Astrocyte (in vitro differentiated cells and primary cell): Measurements from ENCODE around the gene SLC29A3. TPM values are rescaled to one million over a fixed set of nuclear protein-coding genes. Genes with fewer than 3 reads are reported as not detected.

ENCODE experiments used
- DNase-seq: peaks from one replicate; pipeline ENCODE4 v3.0.0-alpha.2; 2010; ENCODE audit warnings: low read depth
- FAIRE-seq: peaks from 2 replicates; lab custom pipeline; 2011; peaks lifted over from hg19 to GRCh38; lab: Jason Lieb, UNC
- H2AFZ ChIP-seq: 2 replicates; pipeline ENCODE4 v1.6.0; 2012; ENCODE audit warnings: low read depth, low read length, inconsistent platforms
- H3K27ac ChIP-seq: 2 replicates; pipeline ENCODE4 v1.5.1; 2011; ENCODE audit warnings: low read depth, low read length, inconsistent platforms
- H3K27me3 ChIP-seq: 2 replicates; pipeline ENCODE4 v1.6.0; 2011; ENCODE audit warnings: low read length, inconsistent platforms; ENCODE audit not compliant: insufficient read depth
- H3K36me3 ChIP-seq: 2 replicates; pipeline ENCODE4 v1.5.1; 2011; ENCODE audit warnings: low read length, inconsistent platforms; ENCODE audit not compliant: insufficient read depth
- H3K4me1 ChIP-seq: 2 replicates; pipeline ENCODE4 v1.5.1; 2011; ENCODE audit warnings: low read length, inconsistent platforms; ENCODE audit not compliant: insufficient read depth
- H3K4me2 ChIP-seq: 2 replicates; pipeline ENCODE4 v1.6.0; 2012; ENCODE audit warnings: low read length, inconsistent platforms
- H3K4me3 ChIP-seq: 2 replicates; pipeline ENCODE4 v1.5.1; 2011; ENCODE audit warnings: low read depth, mild to moderate bottlenecking, low read length, inconsistent platforms; ENCODE audit not compliant: insufficient read depth
- H3K79me2 ChIP-seq: 2 replicates; pipeline ENCODE4 v1.6.0; 2012; ENCODE audit warnings: mild to moderate bottlenecking, low read length, inconsistent platforms; ENCODE audit not compliant: insufficient read depth
- H3K9ac ChIP-seq: 2 replicates; pipeline ENCODE4 v1.6.0; 2012; ENCODE audit warnings: mild to moderate bottlenecking, low read length, inconsistent platforms
- H3K9me3 ChIP-seq: 2 replicates; pipeline ENCODE4 v1.5.1; 2012; ENCODE audit warnings: low read depth, mild to moderate bottlenecking, low read length, inconsistent platforms; ENCODE audit not compliant: insufficient read depth
- H4K20me1 ChIP-seq: 2 replicates; pipeline ENCODE4 v1.6.0; 2012; ENCODE audit warnings: low read length, inconsistent platforms; ENCODE audit not compliant: insufficient read depth
- H3K27ac Mint-ChIP-seq: one replicate; pipeline ENCODE4 v1.8.0; 2021; ENCODE audit warnings: mild to moderate bottlenecking, mixed read lengths; ENCODE audit not compliant: unreplicated experiment
- H3K27me3 Mint-ChIP-seq: one replicate; pipeline ENCODE4 v1.8.0; 2021; ENCODE audit warnings: low read depth, mixed read lengths; ENCODE audit not compliant: unreplicated experiment
- H3K36me3 Mint-ChIP-seq: one replicate; pipeline ENCODE4 v1.8.0; 2021; ENCODE audit warnings: low read depth, mixed read lengths; ENCODE audit not compliant: unreplicated experiment
- H3K4me1 Mint-ChIP-seq: one replicate; pipeline ENCODE4 v1.8.0; 2021; ENCODE audit warnings: low read depth, mixed read lengths; ENCODE audit not compliant: unreplicated experiment
- H3K4me3 Mint-ChIP-seq: one replicate; pipeline ENCODE4 v1.8.0; 2021; ENCODE audit warnings: mild to moderate bottlenecking, moderate library complexity, mixed read lengths; ENCODE audit not compliant: unreplicated experiment
- H3K9me3 Mint-ChIP-seq: one replicate; pipeline ENCODE4 v1.8.0; 2021; ENCODE audit warnings: mild to moderate bottlenecking, mixed read lengths; ENCODE audit not compliant: unreplicated experiment
- CTCF ChIP-seq: IDR thresholded peaks from 2 replicates; pipeline ENCODE4 v1.5.1; 2011; ENCODE audit warnings: low read depth, mild to moderate bottlenecking, inconsistent platforms, low read length, moderate library complexity; ENCODE audit not compliant: insufficient read depth
- EZH2 ChIP-seq: IDR thresholded peaks from 2 replicates; pipeline ENCODE4 v1.6.1; 2012; ENCODE audit warnings: mild to moderate bottlenecking, low read length, inconsistent platforms; ENCODE audit not compliant: insufficient read depth
- total RNA-seq: library from RNA; stranded (reverse); gene quantifications from 2 replicates; pipeline ENCODE4 v1.2.1, GENCODE V29; 2021

SLC29A3 gene
- total RNA-seq, 1 donor from 2014 or later, result 3.4 TPM

- DNase-seq, result no peak
- H3K27me3 Mint-ChIP-seq, result peaks cover 27% of the 10 kb centered on the region
- no peak overlapping the region for H3K4me3 Mint-ChIP-seq
- Histone ChIP-seq H3K79me2 (no peaks in the 10 kb centered on the region), H3K36me3 (no peaks in the 10 kb centered on the region), H3K4me3 (no peak overlapping the region), H3K4me2 (no peak overlapping the region), H3K27me3 (no peaks in the 10 kb centered on the region), H3K9ac (no peak overlapping the region), H3K4me1 (peaks cover 5% of the 10 kb centered on the region), H2AFZ (no peak overlapping the region), H4K20me1 (no peaks in the 10 kb centered on the region), H3K9me3 (no peaks in the 10 kb centered on the region), H3K27ac (no peak overlapping the region)
- peaks cover 19% of the 10 kb centered on the region for H3K4me1 Mint-ChIP-seq
- TF ChIP-seq EZH2 (no peak), CTCF (no peak)
- no peak overlapping the region for H3K27ac Mint-ChIP-seq
- FAIRE-seq, result no peak
- H3K9me3 Mint-ChIP-seq, result no peaks in the 10 kb centered on the region
- H3K36me3 Mint-ChIP-seq, result peaks cover 10% of the 10 kb centered on the region
These were observed 36.8 kb downstream of the SLC29A3 start for GRCh38 chr10:71355886-71356285.

DNA sequence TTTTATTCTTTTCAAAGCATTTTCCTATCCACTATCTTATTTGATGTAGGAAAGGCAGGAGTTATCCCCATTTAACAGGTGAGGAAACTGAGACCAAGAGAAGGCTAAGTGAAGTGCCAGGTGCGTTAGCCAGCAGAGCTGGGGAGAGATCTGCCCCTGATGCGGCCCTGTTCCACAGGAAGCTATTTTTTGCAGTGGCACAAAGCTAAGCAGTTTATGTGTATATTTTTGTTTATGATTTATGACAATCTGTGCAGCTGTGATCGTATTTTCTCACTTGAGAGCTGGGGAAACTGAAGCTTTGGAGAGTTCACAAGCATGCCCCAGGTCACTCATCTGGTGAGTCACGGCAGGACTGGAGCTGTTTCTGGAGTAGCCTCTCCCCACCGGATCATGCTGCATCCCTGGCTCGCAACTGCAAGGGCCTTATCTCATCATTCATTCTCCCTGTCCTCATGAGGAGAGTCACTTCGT is 38.8 kb downstream of the SLC29A3 start:
- H3K36me3 Mint-ChIP-seq, result peaks cover 9% of the 10 kb centered on the region

More for the DNA sequence above, 38.8 kb downstream of the SLC29A3 start:
- Mint-ChIP-seq H3K4me1 (peaks cover 19% of the 10 kb centered on the region), H3K27ac (peak overlapping the region; percentile 10), H3K27me3 (peaks cover 25% of the 10 kb centered on the region), H3K9me3 (no peaks in the 10 kb centered on the region), H3K4me3 (no peak overlapping the region)
- Histone ChIP-seq H3K9ac (no peak overlapping the region), H3K4me3 (no peak overlapping the region), H3K27me3 (no peaks in the 10 kb centered on the region), H3K27ac (no peak overlapping the region), H3K36me3 (no peaks in the 10 kb centered on the region), H3K4me1 (peaks cover 5% of the 10 kb centered on the region), H4K20me1 (no peaks in the 10 kb centered on the region), H2AFZ (no peak overlapping the region), H3K4me2 (no peak overlapping the region), H3K79me2 (no peaks in the 10 kb centered on the region), H3K9me3 (no peaks in the 10 kb centered on the region)
- no peak for TF ChIP-seq EZH2
- no peak for TF ChIP-seq CTCF
- DNase-seq, result no peak
- no peak for FAIRE-seq
